MCF 10A (cell line): Measurements from ENCODE around the gene USH1G. TPM values are rescaled to one million over a fixed set of nuclear protein-coding genes. Genes with fewer than 3 reads are reported as not detected.
A peak's percentile ranks its signal among the peaks of the same experiment; 100 is the strongest.

Experiments used
- BruUV-seq: library from RNA; stranded (reverse); fragments of 400-500 nt; replicated peaks from 2 replicates; lab custom pipeline; 2021; lab: Mats Ljungman, UMichigan
- CTCF ChIA-PET: fragments of 300-600 bp; sonication (Branson Sonifier 250); formaldehyde crosslinking; extraction: SDS; loops from one replicate; lab custom pipeline; 2021; ENCODE audit warnings: antibody characterized with exemption, inconsistent platforms; lab: Yijun Ruan, JAX
- POLR2A ChIA-PET: fragments of 300-600, 350-650 bp; sonication (Branson Sonifier 250); formaldehyde crosslinking; extraction: SDS; loops from one replicate; lab custom pipeline; 2020; ENCODE audit warnings: antibody characterized with exemption, inconsistent platforms; lab: Yijun Ruan, JAX
- DNase-seq: peaks from one replicate; pipeline ENCODE4 v3.0.0-alpha.2; 2018; ENCODE audit not compliant: unreplicated experiment
- H3K27ac Mint-ChIP-seq: one replicate; pipeline ENCODE4 v1.8.0; 2022; ENCODE audit warnings: mild to moderate bottlenecking, low read depth, mixed read lengths; ENCODE audit not compliant: unreplicated experiment
- H3K27me3 Mint-ChIP-seq: one replicate; pipeline ENCODE4 v1.8.0; 2022; ENCODE audit warnings: mixed read lengths; ENCODE audit not compliant: insufficient read depth, unreplicated experiment
- H3K36me3 Mint-ChIP-seq: one replicate; pipeline ENCODE4 v1.8.0; 2022; ENCODE audit warnings: mild to moderate bottlenecking, moderate library complexity, mixed read lengths; ENCODE audit not compliant: insufficient read depth, unreplicated experiment
- H3K4me1 Mint-ChIP-seq: one replicate; pipeline ENCODE4 v1.8.0; 2022; ENCODE audit warnings: mixed read lengths; ENCODE audit not compliant: insufficient read depth, unreplicated experiment
- H3K4me3 Mint-ChIP-seq: one replicate; pipeline ENCODE4 v1.8.0; 2022; ENCODE audit warnings: mild to moderate bottlenecking, moderate library complexity, mixed read lengths; ENCODE audit not compliant: unreplicated experiment
- H3K9me3 Mint-ChIP-seq: one replicate; pipeline ENCODE4 v1.8.0; 2022; ENCODE audit warnings: mixed read lengths; ENCODE audit not compliant: unreplicated experiment
- intact Hi-C: fragments of 100-400 bp; cut with micrococcal nuclease; formaldehyde crosslinking; loops from 2 replicates; pipeline ENCODE4 v1.14.1; 2022
- total RNA-seq: library from RNA; stranded (reverse); gene quantifications from 2 replicates; pipeline ENCODE4 v1.2.3, GENCODE V29; 2022
- TF ChIP-seq, protein P1 (sequence below): fragments of 200-600 bp; IDR thresholded peaks from one replicate; pipeline ENCODE4 v1.8.0; 2022; ENCODE audit warnings: antibody characterized with exemption, mild to moderate bottlenecking; ENCODE audit not compliant: unreplicated experiment

USH1G gene
- total RNA-seq, 1 experiment from 2014 or later, result not detected

DNA sequence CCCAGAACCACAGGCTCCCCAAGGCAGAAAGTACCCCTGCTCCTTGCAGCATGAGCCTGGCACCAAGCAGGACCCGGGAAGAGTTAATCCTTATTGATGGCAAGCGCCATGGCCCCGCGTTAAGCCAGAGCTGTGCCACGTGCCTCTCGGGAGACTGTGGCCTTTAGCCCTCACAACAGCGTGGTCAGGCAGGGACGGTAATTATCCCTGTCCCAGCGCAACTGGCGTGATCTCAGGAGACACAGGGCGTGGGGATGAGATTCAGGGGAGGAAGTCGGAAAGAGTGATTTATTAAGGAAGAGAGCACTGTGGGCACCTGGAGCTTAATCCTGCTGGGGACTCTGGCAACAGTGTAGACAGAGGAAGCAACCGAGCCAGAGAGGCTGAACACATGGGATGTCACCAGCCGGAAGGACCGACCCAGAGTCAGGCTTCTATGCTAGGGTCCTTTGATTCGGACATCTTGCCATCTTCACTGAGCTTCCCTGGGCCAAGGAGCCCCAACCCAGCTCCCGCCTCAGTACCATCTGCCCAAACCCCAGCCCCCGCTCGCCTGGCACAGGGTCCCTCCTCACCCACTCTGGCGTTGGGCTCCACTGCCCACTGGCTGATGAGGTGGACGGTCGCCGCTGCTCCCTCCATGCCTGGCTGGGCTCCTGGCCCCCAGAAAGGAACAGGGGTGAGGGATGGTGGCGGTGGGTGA lies 29.5 kb upstream of the USH1G start:
- H3K4me3 Mint-ChIP-seq, result no peak overlapping the region
- POLR2A ChIA-PET, result no interaction called here
- CTCF ChIA-PET, result interaction anchor here (0.7 to 2.6 kb wide), 4 partner anchors 11 to 32 kb away, joined by 3 to 9 read pairs (median 4); partner anchors contain the start of genes OTOP2 and USH1G
- TF ChIP-seq, protein P1, sequence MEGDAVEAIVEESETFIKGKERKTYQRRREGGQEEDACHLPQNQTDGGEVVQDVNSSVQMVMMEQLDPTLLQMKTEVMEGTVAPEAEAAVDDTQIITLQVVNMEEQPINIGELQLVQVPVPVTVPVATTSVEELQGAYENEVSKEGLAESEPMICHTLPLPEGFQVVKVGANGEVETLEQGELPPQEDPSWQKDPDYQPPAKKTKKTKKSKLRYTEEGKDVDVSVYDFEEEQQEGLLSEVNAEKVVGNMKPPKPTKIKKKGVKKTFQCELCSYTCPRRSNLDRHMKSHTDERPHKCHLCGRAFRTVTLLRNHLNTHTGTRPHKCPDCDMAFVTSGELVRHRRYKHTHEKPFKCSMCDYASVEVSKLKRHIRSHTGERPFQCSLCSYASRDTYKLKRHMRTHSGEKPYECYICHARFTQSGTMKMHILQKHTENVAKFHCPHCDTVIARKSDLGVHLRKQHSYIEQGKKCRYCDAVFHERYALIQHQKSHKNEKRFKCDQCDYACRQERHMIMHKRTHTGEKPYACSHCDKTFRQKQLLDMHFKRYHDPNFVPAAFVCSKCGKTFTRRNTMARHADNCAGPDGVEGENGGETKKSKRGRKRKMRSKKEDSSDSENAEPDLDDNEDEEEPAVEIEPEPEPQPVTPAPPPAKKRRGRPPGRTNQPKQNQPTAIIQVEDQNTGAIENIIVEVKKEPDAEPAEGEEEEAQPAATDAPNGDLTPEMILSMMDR, result no peak
- no peaks in the 10 kb centered on the region for H3K4me1 Mint-ChIP-seq
- DNase-seq, result no peak
- no TSS peak for BruUV-seq
- no peaks in the 10 kb centered on the region for H3K36me3 Mint-ChIP-seq
- H3K27ac Mint-ChIP-seq, result no peak overlapping the region
- no peaks in the 10 kb centered on the region for H3K27me3 Mint-ChIP-seq
- H3K9me3 Mint-ChIP-seq, result no peaks in the 10 kb centered on the region
- intact Hi-C loops, result no loop called here

DNA sequence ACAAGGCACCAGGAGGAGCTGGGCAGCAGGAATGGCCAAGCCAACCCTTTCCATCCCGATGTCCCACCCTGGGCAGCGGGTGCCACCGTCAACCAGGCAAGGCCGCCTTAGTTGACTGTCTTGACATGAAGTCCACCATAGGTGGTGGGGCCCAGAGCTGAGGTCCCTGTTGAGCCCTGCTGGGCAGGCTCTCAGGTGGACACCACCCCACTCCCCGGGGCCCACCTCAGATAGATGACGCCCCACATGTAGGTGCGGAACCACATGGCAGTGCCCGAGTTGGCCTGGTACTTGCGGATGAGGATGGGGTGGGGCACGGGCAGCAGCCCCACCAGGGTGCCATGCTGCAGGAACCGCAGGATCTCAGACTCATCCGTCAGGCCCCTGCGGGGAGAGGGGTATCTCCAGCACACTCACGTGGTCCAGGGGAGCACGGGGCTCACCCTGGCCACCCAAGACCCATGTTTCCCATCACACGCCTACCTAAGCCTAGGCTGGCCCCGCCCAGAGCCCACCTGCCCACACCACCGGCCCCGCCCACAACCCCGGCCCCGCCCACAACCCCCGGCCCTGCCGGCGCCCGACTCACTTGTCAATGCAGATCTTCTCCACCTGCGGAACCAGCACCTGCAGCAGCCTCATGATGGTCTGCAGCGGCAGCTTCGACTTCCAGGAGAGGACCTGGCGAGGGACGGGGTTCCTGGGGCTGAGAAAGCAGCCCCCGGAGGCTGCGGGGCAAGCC lies 28.8 kb upstream of the USH1G start:
- Mint-ChIP-seq H3K27me3 (no peaks in the 10 kb centered on the region), H3K4me3 (no peak overlapping the region), H3K9me3 (no peaks in the 10 kb centered on the region), H3K36me3 (no peaks in the 10 kb centered on the region), H3K4me1 (no peaks in the 10 kb centered on the region), H3K27ac (no peak overlapping the region)
- BruUV-seq, result no TSS peak
- DNase-seq, result no peak
- ChIA-PET CTCF (interaction anchor here (0.6 to 2.6 kb wide), 6 partner anchors 9 to 39 kb away, joined by 3 to 9 read pairs (median 4); partner anchors contain the start of genes OTOP2 and USH1G), POLR2A (no interaction called here)
- TF ChIP-seq, protein P1, result no peak
- intact Hi-C loops, result no loop called here

DNA sequence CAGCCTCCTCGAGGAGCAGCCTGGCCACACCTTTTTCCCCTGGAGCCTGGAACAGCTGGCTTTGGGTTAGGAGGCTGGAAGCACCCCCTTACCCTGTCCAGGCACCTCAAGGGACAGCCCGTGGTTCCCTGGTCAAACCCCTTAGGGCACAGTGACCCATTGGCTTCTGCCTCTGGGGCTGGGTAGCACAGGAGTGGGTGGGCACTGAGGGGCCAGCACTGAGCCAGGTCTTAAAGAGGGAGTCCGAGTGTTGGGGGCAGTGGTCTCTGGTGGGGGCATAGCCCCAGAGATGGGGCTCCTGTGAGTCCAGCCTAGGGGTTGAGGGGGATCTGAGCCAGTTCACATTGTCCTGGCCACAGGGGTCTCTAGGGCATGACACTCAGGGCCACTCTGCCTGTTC lies 28.0 kb upstream of the USH1G start:
- ChIA-PET POLR2A (interaction anchor here (0.6 to 1.1 kb wide), 2 partner anchors 65 to 78 kb away, joined by 3 to 5 read pairs; partner anchors contain the start of gene FDXR), CTCF (interaction anchor here (0.5 to 1.2 kb wide), 3 partner anchors 10 to 290 kb away, joined by 3 to 4 read pairs (median 3); no protein-coding TSS in a partner anchor)
- intact Hi-C loops, result no loop called here
- Mint-ChIP-seq H3K4me1 (no peaks in the 10 kb centered on the region), H3K36me3 (no peaks in the 10 kb centered on the region), H3K9me3 (no peaks in the 10 kb centered on the region), H3K27me3 (no peaks in the 10 kb centered on the region), H3K4me3 (no peak overlapping the region), H3K27ac (no peak overlapping the region)
- no TSS peak for BruUV-seq
- TF ChIP-seq, protein P1, result no peak
- DNase-seq, result no peak

DNA sequence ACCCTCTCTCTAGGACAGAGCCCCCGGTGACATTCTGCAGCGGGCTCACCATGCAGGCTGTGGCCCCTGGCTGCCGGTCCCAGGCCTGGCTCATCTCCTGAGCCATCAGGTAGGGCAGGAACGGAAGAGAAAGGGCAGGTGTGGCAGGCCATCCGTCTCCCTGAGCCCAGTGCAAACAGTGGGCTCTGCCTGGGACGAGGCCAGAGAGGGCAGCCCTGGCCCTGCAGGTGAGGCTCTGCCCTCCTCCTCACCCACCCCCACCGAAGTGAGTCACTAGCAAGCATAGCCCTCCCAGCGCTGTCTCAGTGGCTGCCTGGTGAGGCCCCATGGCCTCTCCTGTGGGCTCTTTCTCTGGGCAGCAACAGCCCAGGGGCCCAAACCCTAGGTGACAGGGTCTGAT lies 27.2 kb upstream of the USH1G start:
- no peaks in the 10 kb centered on the region for H3K36me3 Mint-ChIP-seq
- BruUV-seq, result no TSS peak
- ChIA-PET CTCF (interaction anchor here (3.6 kb wide), 1 partner anchor 12 kb away, joined by 16 read pairs; no protein-coding TSS in a partner anchor), POLR2A (interaction anchor here (1.1 kb wide), 1 partner anchor 77 kb away, joined by 5 read pairs; the partner anchor contains the start of gene FDXR)
- no peak overlapping the region for H3K4me3 Mint-ChIP-seq
- peak; percentile 23 for DNase-seq
- H3K27me3 Mint-ChIP-seq, result no peaks in the 10 kb centered on the region
- H3K27ac Mint-ChIP-seq, result no peak overlapping the region
- intact Hi-C loops, result no loop called here
- TF ChIP-seq, protein P1, result no peak
- no peaks in the 10 kb centered on the region for H3K4me1 Mint-ChIP-seq
- H3K9me3 Mint-ChIP-seq, result no peaks in the 10 kb centered on the region
